B cell (primary cell): Measurements from ENCODE around the gene PLCB1. TPM values are rescaled to one million over a fixed set of nuclear protein-coding genes. Genes with fewer than 3 reads are reported as not detected.

ENCODE experiments used
- ATAC-seq: fragments of 200-7000 bp; cut with Tn5 transposase; one replicate; pipeline ENCODE4 v1.10.0; 2021; ENCODE audit warnings: low read depth, mild to moderate bottlenecking, moderate number of reproducible peaks, moderate library complexity
- CTCF ChIA-PET: fragments of 350-600 bp; sonication (Branson Sonifier 250); formaldehyde crosslinking; loops from one replicate; lab custom pipeline; 2021; ENCODE audit warnings: antibody characterized with exemption, inconsistent platforms; lab: Charles Lee
- POLR2A ChIA-PET: fragments of 350-600 bp; sonication (Branson Sonifier 250); formaldehyde crosslinking; loops from one replicate; lab custom pipeline; 2021; ENCODE audit warnings: antibody characterized with exemption; lab: Charles Lee
- DNase-seq: peaks from one replicate; pipeline ENCODE4 v3.0.0; 2013
- H2AFZ ChIP-seq: 2 replicates; pipeline ENCODE4 v1.6.1; 2012; ENCODE audit warnings: mild to moderate bottlenecking, low read depth, low read length; ENCODE audit not compliant: insufficient read depth, poor library complexity, severe bottlenecking
- H3K27ac ChIP-seq, 2 donors: 1 replicate in 1 of 2; 2 replicates in 1 of 2; pipeline ENCODE4 v1.5.1; 2012 to 2013; ENCODE audit warnings: low read length in 2 of 2, mild to moderate bottlenecking in 2 of 2, moderate library complexity in 1 of 2
- H3K27me3 ChIP-seq, 4 experiments: fragments of 200-600 bp in 1 of 4; sonication (generic) in 1 of 4; replicated peaks in 1 of 4; 1 replicate in 2 of 4; 2 replicates in 2 of 4; pipeline versions ENCODE4 v1.6.1 to v1.7.0; 2013 to 2016; ENCODE audit warnings: low read length in 3 of 4, mild to moderate bottlenecking in 2 of 4, mixed read lengths in 1 of 4, moderate library complexity in 1 of 4; ENCODE audit not compliant: insufficient read depth in 4 of 4, control insufficient read depth in 3 of 4; ENCODE audit errors: control extremely low read depth in 1 of 4
- H3K36me3 ChIP-seq, 2 experiments: replicated peaks in 1 of 2; 1 replicate in 1 of 2; 2 replicates in 1 of 2; pipeline versions ENCODE4 v1.6.1 to v1.7.1; 2013; ENCODE audit warnings: low read length in 1 of 2; ENCODE audit not compliant: insufficient read depth in 2 of 2, control insufficient read depth in 1 of 2; ENCODE audit errors: control extremely low read depth in 1 of 2, extremely low read depth in 1 of 2
- H3K4me1 ChIP-seq, 2 donors: fragments of 200-600 bp in 1 of 2; sonication (generic) in 1 of 2; 1 replicate in 1 of 2; 2 replicates in 1 of 2; pipeline versions ENCODE4 v1.5.1 to v1.6.1; 2013 to 2017; ENCODE audit warnings: low read length in 2 of 2; ENCODE audit not compliant: control insufficient read depth in 2 of 2, insufficient read depth in 2 of 2
- H3K4me2 ChIP-seq: replicated peaks from 2 replicates; pipeline ENCODE3; 2012; ENCODE audit warnings: mild to moderate bottlenecking, low read depth, low read length; ENCODE audit not compliant: poor library complexity, severe bottlenecking
- H3K4me3 ChIP-seq, 5 experiments: fragments of 200-600 bp in 1 of 5; sonication (generic) in 1 of 5; 1 replicate in 3 of 5; 2 replicates in 2 of 5; pipeline versions ENCODE4 v1.5.1 to v1.7.0; 2011 to 2016; ENCODE audit warnings: low read length in 4 of 5, mild to moderate bottlenecking in 4 of 5, low read depth in 2 of 5, control low read depth in 1 of 5, moderate library complexity in 1 of 5; ENCODE audit not compliant: insufficient read depth in 1 of 5; ENCODE audit errors: control extremely low read depth in 1 of 5, extremely low read depth in 1 of 5
- H3K79me2 ChIP-seq: fragments of 200-600 bp; sonication (generic); one replicate; pipeline ENCODE4 v1.6.0; 2016; ENCODE audit warnings: low read length; ENCODE audit not compliant: control insufficient read depth, insufficient read depth
- H3K9ac ChIP-seq: fragments of 200-600 bp; sonication (generic); 2 replicates; pipeline ENCODE4 v1.6.1; 2017; ENCODE audit warnings: mild to moderate bottlenecking, low read length, moderate library complexity
- H3K9me3 ChIP-seq, 3 donors: one replicate each; pipeline versions ENCODE4 v1.6.1 to v1.7.1; 2013; ENCODE audit warnings: low read length in 2 of 3; ENCODE audit not compliant: control insufficient read depth in 2 of 3, insufficient read depth in 1 of 3; ENCODE audit errors: control extremely low read depth in 1 of 3
- H4K20me1 ChIP-seq: 2 replicates; pipeline ENCODE4 v1.6.0; 2012; ENCODE audit warnings: mild to moderate bottlenecking, low read length; ENCODE audit not compliant: insufficient read depth, control insufficient read depth, poor library complexity, severe bottlenecking
- H3K27ac Mint-ChIP-seq: one replicate; pipeline ENCODE4 v1.8.0; 2021; ENCODE audit warnings: mixed read lengths
- H3K27me3 Mint-ChIP-seq: one replicate; pipeline ENCODE4 v1.8.0; 2021; ENCODE audit warnings: mixed read lengths
- H3K4me1 Mint-ChIP-seq: one replicate; pipeline ENCODE4 v1.8.0; 2021; ENCODE audit warnings: mixed read lengths
- H3K4me3 Mint-ChIP-seq: one replicate; pipeline ENCODE4 v1.8.0; 2021; ENCODE audit warnings: mixed read lengths
- H3K9me3 Mint-ChIP-seq: one replicate; pipeline ENCODE4 v1.8.0; 2022; ENCODE audit warnings: mixed read lengths; ENCODE audit not compliant: insufficient read depth
- EZH2 ChIP-seq: IDR thresholded peaks from 2 replicates; pipeline ENCODE4 v1.6.1; 2012; ENCODE audit warnings: borderline replicate concordance, low read depth, mild to moderate bottlenecking, moderate library complexity, low read length; ENCODE audit not compliant: insufficient read depth, poor library complexity, severe bottlenecking
- WGBS: methylation state at CpG from one replicate; pipeline ENCODE4 v1.1.5; 2013; ENCODE audit warnings: missing lambda C conversion rate; ENCODE audit not compliant: insufficient coverage; 5-methylcytosine and 5-hydroxymethylcytosine counted together
- intact Hi-C: fragments of 100-400 bp; cut with micrococcal nuclease; formaldehyde crosslinking; loops from one replicate; pipeline ENCODE4 v1.10.0; 2022
- polyA plus RNA-seq: library from polyadenylated mRNA; depleted of rRNA; stranded (reverse); fragments of >200 nt; gene quantifications from 2 replicates; pipeline ENCODE4 v1.2.3, GENCODE V29; 2012
- total RNA-seq, 2 donors: library from RNA; stranded (reverse); fragments of 120-200 nt in 1 of 2; gene quantifications; 1 replicate in 1 of 2; 2 replicates in 1 of 2; pipeline versions ENCODE4 v1.2.3 to v1.2.4, GENCODE V29; 2013 to 2022
- TF ChIP-seq, protein P1 (sequence below): fragments of 200-600 bp; IDR thresholded peaks from one replicate; pipeline ENCODE4 v1.8.0; 2022; ENCODE audit warnings: antibody characterized with exemption, mild to moderate bottlenecking

The PLCB1 gene
- total and polyA plus RNA-seq, 2 donors (not counting 1 experiment from before 2014, with no cell fraction given): 0.18 to 0.47 TPM

DNA sequence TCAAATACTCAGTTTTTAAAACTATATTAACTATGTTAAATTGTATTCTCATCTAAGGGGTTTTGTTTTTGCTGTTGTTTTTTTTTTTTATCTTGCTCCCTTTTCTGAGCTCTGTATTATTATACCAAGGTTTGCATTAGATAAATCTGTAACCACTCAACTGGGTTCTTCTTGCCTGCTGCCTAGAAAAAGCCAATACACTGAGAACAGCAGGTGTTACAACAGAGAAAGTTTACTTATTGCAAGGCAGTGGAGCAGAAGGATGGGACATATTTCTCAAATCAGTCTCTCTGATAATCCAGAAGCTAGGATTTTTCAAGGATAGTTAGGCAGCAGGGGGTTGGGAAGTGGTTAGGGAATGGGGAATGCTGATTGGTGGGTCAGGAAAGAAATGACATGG is 558.0 kb downstream of the PLCB1 start:
- no peak overlapping the region for H3K9ac ChIP-seq
- H3K79me2 ChIP-seq: no peaks in the 10 kb centered on the region
- ChIA-PET POLR2A (no interaction called here), CTCF (interaction anchor here (0.7 kb wide), 1 partner anchor 301 kb away, joined by 3 read pairs; no protein-coding TSS in a partner anchor)
- no peaks in the 10 kb centered on the region for H4K20me1 ChIP-seq
- ATAC-seq (no peak), DNase-seq (no peak)
- H3K27me3 Mint-ChIP-seq: no peaks in the 10 kb centered on the region
- H3K9me3 Mint-ChIP-seq: peaks cover 3% of the 10 kb centered on the region
- intact Hi-C loops: no loop called here
- no peaks in the 10 kb centered on the region for H3K36me3 ChIP-seq
- H3K9me3 ChIP-seq: peaks cover 0 to 3% (median 0%) of the 10 kb centered on the region in 3 donors
- H3K4me3 Mint-ChIP-seq: no peak overlapping the region
- H3K4me1 Mint-ChIP-seq: no peaks in the 10 kb centered on the region
- H3K27me3 ChIP-seq: no peaks in the 10 kb centered on the region
- H2AFZ ChIP-seq: no peak overlapping the region
- no peaks in the 10 kb centered on the region for H3K4me1 ChIP-seq
- H3K27ac ChIP-seq: no peak overlapping the region
- H3K4me2 ChIP-seq: no peak overlapping the region
- H3K27ac Mint-ChIP-seq: no peak overlapping the region
- H3K4me3 ChIP-seq: no peak overlapping the region
- TF ChIP-seq, protein P1, sequence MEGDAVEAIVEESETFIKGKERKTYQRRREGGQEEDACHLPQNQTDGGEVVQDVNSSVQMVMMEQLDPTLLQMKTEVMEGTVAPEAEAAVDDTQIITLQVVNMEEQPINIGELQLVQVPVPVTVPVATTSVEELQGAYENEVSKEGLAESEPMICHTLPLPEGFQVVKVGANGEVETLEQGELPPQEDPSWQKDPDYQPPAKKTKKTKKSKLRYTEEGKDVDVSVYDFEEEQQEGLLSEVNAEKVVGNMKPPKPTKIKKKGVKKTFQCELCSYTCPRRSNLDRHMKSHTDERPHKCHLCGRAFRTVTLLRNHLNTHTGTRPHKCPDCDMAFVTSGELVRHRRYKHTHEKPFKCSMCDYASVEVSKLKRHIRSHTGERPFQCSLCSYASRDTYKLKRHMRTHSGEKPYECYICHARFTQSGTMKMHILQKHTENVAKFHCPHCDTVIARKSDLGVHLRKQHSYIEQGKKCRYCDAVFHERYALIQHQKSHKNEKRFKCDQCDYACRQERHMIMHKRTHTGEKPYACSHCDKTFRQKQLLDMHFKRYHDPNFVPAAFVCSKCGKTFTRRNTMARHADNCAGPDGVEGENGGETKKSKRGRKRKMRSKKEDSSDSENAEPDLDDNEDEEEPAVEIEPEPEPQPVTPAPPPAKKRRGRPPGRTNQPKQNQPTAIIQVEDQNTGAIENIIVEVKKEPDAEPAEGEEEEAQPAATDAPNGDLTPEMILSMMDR: no peak
- TF ChIP-seq EZH2: no peak

GRCh38 chr20:8693709-8694108 is 561.6 kb downstream of the PLCB1 start:
- DNase-seq: no peak
- H3K9me3 Mint-ChIP-seq: no peaks in the 10 kb centered on the region
- ChIA-PET CTCF (no interaction called here), POLR2A (no interaction called here)
- H3K4me1 Mint-ChIP-seq: no peaks in the 10 kb centered on the region
- peaks cover 0 to 3% (median 0%) of the 10 kb centered on the region in 3 donors for H3K9me3 ChIP-seq
- no peak overlapping the region for H3K4me3 ChIP-seq
- H3K36me3 ChIP-seq: no peaks in the 10 kb centered on the region
- no peaks in the 10 kb centered on the region for H4K20me1 ChIP-seq
- intact Hi-C loops: no loop called here
- no CpG with 5 or more reads among the region's 2 CpGs for WGBS
- H2AFZ ChIP-seq: no peak overlapping the region
- H3K79me2 ChIP-seq: no peaks in the 10 kb centered on the region
- TF ChIP-seq, protein P1: no peak
- no peak for TF ChIP-seq EZH2
- no peak overlapping the region for H3K4me2 ChIP-seq
- no peak overlapping the region for H3K27ac Mint-ChIP-seq
- no peaks in the 10 kb centered on the region for H3K27me3 ChIP-seq
- no peak overlapping the region for H3K9ac ChIP-seq
- H3K27ac ChIP-seq: no peak overlapping the region
- no peak for ATAC-seq
- no peaks in the 10 kb centered on the region for H3K27me3 Mint-ChIP-seq
- no peaks in the 10 kb centered on the region for H3K4me1 ChIP-seq
- H3K4me3 Mint-ChIP-seq: no peak overlapping the region
